ENCODE measurements around the gene HAPSTR1.

HAPSTR1 gene

DNA sequence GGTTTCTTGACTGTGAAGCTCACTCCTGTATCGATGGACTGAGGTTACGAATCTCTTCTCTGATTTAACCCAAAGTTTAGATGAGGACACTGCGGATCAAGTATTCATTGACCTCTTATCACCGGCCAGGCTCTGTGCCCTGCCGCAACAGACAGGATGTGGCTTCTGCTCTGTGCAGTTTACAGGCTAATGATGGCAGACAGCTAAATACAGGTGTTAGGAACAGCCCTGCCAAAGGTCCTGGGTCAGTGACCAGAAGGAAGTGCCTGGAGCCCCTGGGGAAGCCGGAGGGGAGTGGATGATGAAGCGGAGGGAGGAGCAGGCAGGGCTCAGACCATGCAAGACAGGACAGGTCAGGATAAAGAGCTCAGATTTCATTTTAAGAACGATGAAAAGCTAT, 44.4 kb downstream of the HAPSTR1 start (continued):
- TF ChIP-seq ZNF211 (tag by site-specific recombination; IDR thresholded peaks at IDR 0.05; ENCODE audit: low read depth) (no peak), FEZF1 (tag by site-specific recombination; IDR thresholded peaks at IDR 0.05) (no peak), ZNF416 (tag by site-specific recombination; IDR thresholded peaks at IDR 0.05) (no peak), ZNF239 (tag by site-specific recombination; IDR thresholded peaks at IDR 0.05) (no peak), YY2 (tag by site-specific recombination; IDR thresholded peaks at IDR 0.05) (no peak)

DNA sequence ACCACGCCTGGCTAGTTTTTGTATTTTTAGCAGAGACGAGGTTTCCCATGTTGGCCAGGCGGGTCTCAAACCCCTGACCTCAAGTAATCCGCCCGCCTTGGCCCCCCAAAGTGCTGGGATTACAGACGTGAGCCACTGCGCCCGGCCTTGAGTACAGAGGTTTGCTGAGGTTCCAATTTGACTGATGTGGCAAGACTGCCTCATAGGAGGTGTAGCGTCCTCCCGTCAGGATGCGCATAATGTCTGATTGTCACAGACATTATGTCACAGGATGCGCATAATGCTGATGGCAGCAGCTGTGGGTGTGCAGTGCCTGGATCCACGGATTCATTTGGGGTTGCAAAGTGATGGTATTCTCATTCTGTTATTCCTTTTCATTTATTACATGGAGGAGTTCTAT, 45.2 kb downstream of the HAPSTR1 start:
- no peak overlapping the region for H3K27ac ChIP-seq (ENCODE audit: extremely low read depth, low read depth, low read length)
- ChIA-PET POLR2A (no interaction called here), CTCF (interaction anchor here (0.6 to 1.7 kb wide), 4 partner anchors 15 to 533 kb away, joined by 3 to 10 read pairs (median 4); no protein-coding TSS in a partner anchor)
- H3K36me3 ChIP-seq (ENCODE audit: control insufficient read depth in 2 of 2, insufficient read depth in 1 of 2, low read length in 2 of 2): no peaks in the 10 kb centered on the region; a peak in 1 of 3 replicates
- H3K4me3 ChIP-seq (ENCODE audit: low read depth, low read length): no peak overlapping the region
- H3K9me3 ChIP-seq (ENCODE audit: control insufficient read depth, insufficient read depth, low read depth, low read length): no peaks in the 10 kb centered on the region
- TF ChIP-seq ZNF335 (tag by site-specific recombination; conservative IDR thresholded peaks at IDR 0.05) (no peak), ZNF660 (tag by site-specific recombination; IDR thresholded peaks at IDR 0.05) (no peak), ZNF473 (tag by site-specific recombination; IDR thresholded peaks at IDR 0.05) (no peak), BCL11B (tag by site-specific recombination; IDR thresholded peaks at IDR 0.05; ENCODE audit: low read depth) (no peak), OSR2 (tag by site-specific recombination; IDR thresholded peaks at IDR 0.05) (no peak), ZNF169 (tag by site-specific recombination; IDR thresholded peaks at IDR 0.05) (no peak), ZNF2 (tag by site-specific recombination; IDR thresholded peaks at IDR 0.05) (no peak), KLF10 (tag by site-specific recombination; IDR thresholded peaks at IDR 0.05) (no peak), ZNF830 (tag by site-specific recombination; IDR thresholded peaks at IDR 0.05; ENCODE audit: low read depth) (no peak), ZNF514 (tag by site-specific recombination; IDR thresholded peaks at IDR 0.05) (no peak), ZBTB8A (tag by site-specific recombination; IDR thresholded peaks at IDR 0.05) (no peak), ZNF146 (tag by site-specific recombination; IDR thresholded peaks at IDR 0.05) (no peak), BCL11A (tag by site-specific recombination; IDR thresholded peaks at IDR 0.05; ENCODE audit: low read depth) (no peak), ZNF391 (tag by site-specific recombination; IDR thresholded peaks at IDR 0.05; ENCODE audit: borderline replicate concordance, low read depth) (no peak), ZFHX2 (tag by site-specific recombination; conservative IDR thresholded peaks at IDR 0.05) (no peak), ZNF133 (tag by site-specific recombination; IDR thresholded peaks at IDR 0.05) (no peak), MZF1 (tag by site-specific recombination; IDR thresholded peaks at IDR 0.05; ENCODE audit: borderline replicate concordance) (no peak)
- TF ChIP-seq, protein P1, sequence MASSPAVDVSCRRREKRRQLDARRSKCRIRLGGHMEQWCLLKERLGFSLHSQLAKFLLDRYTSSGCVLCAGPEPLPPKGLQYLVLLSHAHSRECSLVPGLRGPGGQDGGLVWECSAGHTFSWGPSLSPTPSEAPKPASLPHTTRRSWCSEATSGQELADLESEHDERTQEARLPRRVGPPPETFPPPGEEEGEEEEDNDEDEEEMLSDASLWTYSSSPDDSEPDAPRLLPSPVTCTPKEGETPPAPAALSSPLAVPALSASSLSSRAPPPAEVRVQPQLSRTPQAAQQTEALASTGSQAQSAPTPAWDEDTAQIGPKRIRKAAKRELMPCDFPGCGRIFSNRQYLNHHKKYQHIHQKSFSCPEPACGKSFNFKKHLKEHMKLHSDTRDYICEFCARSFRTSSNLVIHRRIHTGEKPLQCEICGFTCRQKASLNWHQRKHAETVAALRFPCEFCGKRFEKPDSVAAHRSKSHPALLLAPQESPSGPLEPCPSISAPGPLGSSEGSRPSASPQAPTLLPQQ (tag by site-specific recombination; IDR thresholded peaks at IDR 0.05): no peak
- TF ChIP-seq, protein P2, sequence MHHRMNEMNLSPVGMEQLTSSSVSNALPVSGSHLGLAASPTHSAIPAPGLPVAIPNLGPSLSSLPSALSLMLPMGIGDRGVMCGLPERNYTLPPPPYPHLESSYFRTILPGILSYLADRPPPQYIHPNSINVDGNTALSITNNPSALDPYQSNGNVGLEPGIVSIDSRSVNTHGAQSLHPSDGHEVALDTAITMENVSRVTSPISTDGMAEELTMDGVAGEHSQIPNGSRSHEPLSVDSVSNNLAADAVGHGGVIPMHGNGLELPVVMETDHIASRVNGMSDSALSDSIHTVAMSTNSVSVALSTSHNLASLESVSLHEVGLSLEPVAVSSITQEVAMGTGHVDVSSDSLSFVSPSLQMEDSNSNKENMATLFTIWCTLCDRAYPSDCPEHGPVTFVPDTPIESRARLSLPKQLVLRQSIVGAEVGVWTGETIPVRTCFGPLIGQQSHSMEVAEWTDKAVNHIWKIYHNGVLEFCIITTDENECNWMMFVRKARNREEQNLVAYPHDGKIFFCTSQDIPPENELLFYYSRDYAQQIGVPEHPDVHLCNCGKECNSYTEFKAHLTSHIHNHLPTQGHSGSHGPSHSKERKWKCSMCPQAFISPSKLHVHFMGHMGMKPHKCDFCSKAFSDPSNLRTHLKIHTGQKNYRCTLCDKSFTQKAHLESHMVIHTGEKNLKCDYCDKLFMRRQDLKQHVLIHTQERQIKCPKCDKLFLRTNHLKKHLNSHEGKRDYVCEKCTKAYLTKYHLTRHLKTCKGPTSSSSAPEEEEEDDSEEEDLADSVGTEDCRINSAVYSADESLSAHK (tag by site-specific recombination; IDR thresholded peaks at IDR 0.05): no peak
- TF ChIP-seq, protein P3, sequence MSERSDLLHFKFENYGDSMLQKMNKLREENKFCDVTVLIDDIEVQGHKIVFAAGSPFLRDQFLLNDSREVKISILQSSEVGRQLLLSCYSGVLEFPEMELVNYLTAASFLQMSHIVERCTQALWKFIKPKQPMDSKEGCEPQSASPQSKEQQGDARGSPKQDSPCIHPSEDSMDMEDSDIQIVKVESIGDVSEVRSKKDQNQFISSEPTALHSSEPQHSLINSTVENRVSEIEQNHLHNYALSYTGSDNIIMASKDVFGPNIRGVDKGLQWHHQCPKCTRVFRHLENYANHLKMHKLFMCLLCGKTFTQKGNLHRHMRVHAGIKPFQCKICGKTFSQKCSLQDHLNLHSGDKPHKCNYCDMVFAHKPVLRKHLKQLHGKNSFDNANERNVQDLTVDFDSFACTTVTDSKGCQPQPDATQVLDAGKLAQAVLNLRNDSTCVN (tag by site-specific recombination; optimal IDR thresholded peaks at IDR 0.05): no peak
- no peaks in the 10 kb centered on the region for H3K4me1 ChIP-seq (ENCODE audit: control insufficient read depth, insufficient read depth, low read length)

Data from HEK293 (cell line).